NT2/D1 (cell line): Measurements from ENCODE around the gene ZBTB42.

Source experiments
- DNase-seq: peaks from one replicate; pipeline ENCODE4 v3.0.0-alpha.2; 2011; ENCODE audit warnings: low read depth, low spot score
- H3K27me3 ChIP-seq: 2 replicates; pipeline ENCODE4 v1.6.0; 2011; ENCODE audit warnings: mild to moderate bottlenecking; ENCODE audit not compliant: insufficient read length, insufficient read depth
- H3K36me3 ChIP-seq: 2 replicates; pipeline ENCODE4 v1.6.1; 2011; ENCODE audit warnings: mild to moderate bottlenecking, low read length, mixed read lengths; ENCODE audit not compliant: insufficient read depth, insufficient read length
- H3K4me1 ChIP-seq: 2 replicates; pipeline ENCODE4 v1.5.1; 2011; ENCODE audit not compliant: insufficient read depth, insufficient read length
- H3K4me3 ChIP-seq: 2 replicates; pipeline ENCODE4 v1.5.1; 2011; ENCODE audit warnings: low read depth; ENCODE audit not compliant: insufficient read length
- H3K9ac ChIP-seq: 2 replicates; pipeline ENCODE4 v1.6.0; 2011; ENCODE audit warnings: low read depth; ENCODE audit not compliant: insufficient read length
- H3K9me3 ChIP-seq: 2 replicates; pipeline ENCODE4 v1.5.1; 2011; ENCODE audit warnings: mild to moderate bottlenecking, low read length; ENCODE audit not compliant: insufficient read depth
- SUZ12 ChIP-seq: IDR thresholded peaks from 2 replicates; pipeline ENCODE4 v1.6.1; 2011; ENCODE audit not compliant: insufficient read length, insufficient read depth; ENCODE audit errors: extremely low read depth
- YY1 ChIP-seq: IDR thresholded peaks from 2 replicates; pipeline ENCODE4 v1.6.1; 2011; ENCODE audit not compliant: insufficient read length, insufficient read depth
- ZNF274 ChIP-seq: IDR thresholded peaks from 2 replicates; pipeline ENCODE4 v1.6.1; 2011; ENCODE audit warnings: mild to moderate bottlenecking, low read depth, low read length

ZBTB42 gene

DNA sequence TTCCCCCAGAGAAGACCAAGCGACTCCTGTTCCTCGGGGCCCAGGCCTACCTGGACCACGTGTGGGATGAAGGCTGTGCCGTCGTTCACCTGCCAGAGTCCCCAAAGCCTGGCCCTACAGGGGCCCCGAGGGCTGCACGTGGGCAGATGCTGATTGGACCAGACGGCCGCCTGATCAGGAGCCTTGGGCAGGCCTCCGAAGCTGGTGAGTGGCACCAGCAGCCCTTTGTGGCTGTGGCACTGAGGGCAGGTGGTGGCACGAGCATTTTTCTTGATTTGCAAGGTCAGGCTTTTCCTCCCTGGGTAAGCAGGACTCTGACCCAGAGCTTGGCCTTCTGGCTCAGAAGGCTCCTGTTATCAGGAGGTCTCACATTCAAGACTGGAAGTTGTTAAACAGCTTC is 45.3 kb upstream of the ZBTB42 start:
- DNase-seq, result no peak
- Histone ChIP-seq H3K9me3 (peaks cover 15% of the 10 kb centered on the region; the same call in 1 of the 2 replicates), H3K9ac (no peak overlapping the region)

GRCh38 chr14:104756477-104757237 is 44.2 kb upstream of the ZBTB42 start:
- no peak for DNase-seq
- H3K4me3 ChIP-seq, result no peak overlapping the region
- H3K27me3 ChIP-seq, result no peaks in the 10 kb centered on the region
- H3K9ac ChIP-seq, result no peak overlapping the region
- peaks cover 74% of the 10 kb centered on the region for H3K36me3 ChIP-seq
- peaks cover 16% of the 10 kb centered on the region for H3K4me1 ChIP-seq
- H3K9me3 ChIP-seq, result peaks cover 5% of the 10 kb centered on the region; the same call in 1 of the 2 replicates
- TF ChIP-seq ZNF274 (no peak), SUZ12 (no peak), YY1 (no peak)

More for the DNA sequence above, 45.3 kb upstream of the ZBTB42 start:
- no peak overlapping the region for H3K4me3 ChIP-seq
- peaks cover 66% of the 10 kb centered on the region for H3K36me3 ChIP-seq
- H3K4me1 ChIP-seq, result peaks cover 13% of the 10 kb centered on the region
- H3K27me3 ChIP-seq, result no peaks in the 10 kb centered on the region
- TF ChIP-seq SUZ12 (no peak), YY1 (no peak), ZNF274 (no peak)

GRCh38 chr14:104757238-104757585 is 43.7 kb upstream of the ZBTB42 start:
- Histone ChIP-seq H3K9me3 (no peaks in the 10 kb centered on the region), H3K4me1 (peaks cover 16% of the 10 kb centered on the region), H3K4me3 (no peak overlapping the region), H3K9ac (no peak overlapping the region), H3K27me3 (no peaks in the 10 kb centered on the region), H3K36me3 (peaks cover 76% of the 10 kb centered on the region)
- DNase-seq, result no peak
- TF ChIP-seq SUZ12, result no peak
- TF ChIP-seq YY1, result no peak
- TF ChIP-seq ZNF274, result no peak

GRCh38 chr14:104757681-104758392 is 43.1 kb upstream of the ZBTB42 start:
- TF ChIP-seq SUZ12 (no peak), YY1 (no peak), ZNF274 (no peak)
- no peak for DNase-seq
- Histone ChIP-seq H3K9ac (no peak overlapping the region), H3K4me1 (peaks cover 16% of the 10 kb centered on the region), H3K9me3 (no peaks in the 10 kb centered on the region), H3K4me3 (no peak overlapping the region), H3K27me3 (no peaks in the 10 kb centered on the region), H3K36me3 (peaks cover 79% of the 10 kb centered on the region)

GRCh38 chr14:104758981-104759969 is 41.6 kb upstream of the ZBTB42 start:
- Histone ChIP-seq H3K27me3 (no peaks in the 10 kb centered on the region), H3K4me1 (peaks cover 12% of the 10 kb centered on the region), H3K9me3 (no peaks in the 10 kb centered on the region), H3K9ac (no peak overlapping the region), H3K4me3 (no peak overlapping the region), H3K36me3 (peaks cover 74% of the 10 kb centered on the region)
- no peak for DNase-seq
- TF ChIP-seq ZNF274 (no peak), YY1 (no peak), SUZ12 (no peak)

DNA sequence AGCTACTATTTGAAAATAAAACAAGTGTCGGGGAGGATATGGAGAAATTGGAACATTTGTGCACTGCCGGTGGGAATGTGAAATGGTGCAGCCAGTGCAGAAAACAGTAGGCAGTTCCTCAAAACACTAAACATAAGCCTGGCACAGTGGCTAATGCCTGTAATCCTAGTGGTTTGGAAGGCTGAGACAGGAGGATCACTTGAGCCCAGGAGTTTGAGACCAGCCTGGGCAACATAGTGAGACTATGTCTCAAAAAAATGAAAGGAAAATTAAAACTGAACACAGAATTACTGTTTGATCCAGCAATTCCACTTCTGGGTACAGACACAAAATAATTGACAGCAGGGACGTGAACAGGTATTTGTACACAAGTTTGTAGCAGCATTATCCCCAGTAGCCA is 35.4 kb upstream of the ZBTB42 start:
- Histone ChIP-seq H3K4me3 (no peak overlapping the region), H3K27me3 (no peaks in the 10 kb centered on the region), H3K36me3 (peaks cover 27% of the 10 kb centered on the region), H3K4me1 (peaks cover 11% of the 10 kb centered on the region), H3K9me3 (peaks cover under 1% of the 10 kb centered on the region; the same call in 1 of the 2 replicates), H3K9ac (no peak overlapping the region)
- DNase-seq, result no peak
- TF ChIP-seq SUZ12, result no peak
- no peak for TF ChIP-seq YY1
- no peak for TF ChIP-seq ZNF274
